HG02588 (cell line): ENCODE data around the gene TSC22D1.
"Not testable (repeated sequence)": the region's sequence is repeated elsewhere in the genome, so short reads cannot be mapped to it uniquely, and the experiment has no call there.

Source experiments
- ATAC-seq: cut with Tn5 transposase; IDR thresholded peaks from one replicate; pipeline ENCODE4 v1.9.1; 2021; ENCODE audit warnings: mild to moderate bottlenecking, moderate library complexity; ENCODE audit not compliant: unreplicated experiment

The TSC22D1 gene

DNA sequence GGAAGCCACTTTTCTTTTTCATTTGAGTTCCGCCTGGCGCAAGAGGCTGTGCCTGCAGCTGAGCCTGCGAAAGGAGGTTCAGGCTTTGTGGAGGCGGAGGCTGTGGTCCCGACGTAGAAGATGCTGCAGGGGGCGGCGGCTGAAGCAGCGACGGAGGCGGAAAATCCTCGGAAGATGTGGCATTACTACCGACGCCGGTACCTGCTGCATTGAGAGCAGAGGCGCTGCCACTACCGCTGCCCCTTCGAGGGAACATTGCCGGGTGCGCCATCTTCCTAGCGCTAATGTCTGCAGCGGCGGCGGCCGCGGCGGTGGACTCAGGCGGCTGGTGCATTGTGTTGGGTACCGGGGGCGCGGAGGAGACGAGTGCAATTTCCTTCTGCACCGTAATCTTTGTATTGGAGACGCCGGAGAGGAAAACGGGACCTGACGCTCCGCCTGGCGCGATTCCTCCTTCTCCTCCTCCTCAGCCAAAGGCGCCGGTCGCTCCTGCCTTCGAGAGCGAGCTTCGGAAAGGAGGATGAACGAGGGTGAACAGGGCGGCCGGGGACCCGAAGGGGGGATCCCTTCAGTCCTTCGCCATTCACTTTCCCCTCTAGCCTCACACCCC, at the start of gene TSC22D1:
TSS of gene TSC22D1 (minus strand) at position 590 of the 610 bp plus-strand sequence. CDS start at position 334, 256 bp downstream.
- ATAC-seq: no peak

DNA sequence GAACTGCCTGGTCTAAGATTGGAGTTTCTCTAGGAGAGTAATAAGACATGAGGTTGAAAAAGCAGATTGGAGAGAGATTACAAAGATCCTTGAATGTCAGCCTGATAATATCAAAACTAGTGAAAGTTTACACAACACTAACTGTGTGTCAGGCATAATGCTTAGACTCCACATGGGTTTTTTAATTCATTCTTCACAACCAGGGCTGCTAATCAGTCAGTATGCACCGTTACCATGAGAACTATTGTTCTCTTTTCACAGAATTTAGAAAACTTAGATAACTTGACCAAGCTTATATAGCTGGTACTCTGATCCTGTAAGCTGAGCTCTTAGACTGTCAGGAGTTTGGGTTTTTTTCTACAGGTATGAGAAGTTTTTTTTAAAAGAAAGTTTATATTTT, 46.6 kb upstream of the TSC22D1 start:
- no peak for ATAC-seq

DNA sequence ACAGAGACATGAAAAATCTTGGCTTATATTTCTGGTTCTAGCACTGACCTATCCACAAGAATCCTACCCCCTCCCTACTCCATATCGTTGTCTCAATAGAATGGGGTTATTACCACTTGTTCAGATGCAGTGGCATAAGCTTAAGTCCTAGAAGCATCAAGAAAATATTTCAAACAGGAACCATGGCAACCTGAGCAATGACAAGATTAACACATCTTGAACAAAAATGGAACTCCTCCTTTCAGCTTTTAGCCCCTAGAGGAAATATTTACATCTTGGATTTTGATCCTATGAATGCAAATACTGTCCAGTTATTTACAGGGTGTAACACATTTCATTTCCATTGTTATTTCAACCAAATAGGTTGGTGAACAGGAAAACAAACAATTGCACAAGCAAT, 46.1 kb upstream of the TSC22D1 start:
- ATAC-seq: no peak

DNA sequence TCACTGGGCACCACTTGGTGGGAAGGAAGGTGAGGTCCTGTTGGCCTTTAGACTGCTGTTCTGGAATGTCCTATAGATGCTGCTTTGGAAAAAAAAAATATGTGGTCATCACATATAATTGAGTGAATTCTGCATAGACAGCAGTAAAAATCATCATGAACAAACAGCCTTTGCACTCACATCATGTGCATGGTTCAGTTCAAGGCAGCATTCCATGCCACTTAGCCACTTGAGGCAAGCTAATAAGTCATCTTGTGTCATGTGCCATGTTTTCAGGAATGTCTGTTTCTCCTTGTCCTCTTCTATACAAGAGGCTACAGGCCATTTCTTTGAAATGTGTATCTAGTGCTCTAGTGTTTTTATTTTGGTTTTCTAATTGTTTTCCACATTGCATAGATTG, 43.9 kb upstream of the TSC22D1 start:
- ATAC-seq: no peak

DNA sequence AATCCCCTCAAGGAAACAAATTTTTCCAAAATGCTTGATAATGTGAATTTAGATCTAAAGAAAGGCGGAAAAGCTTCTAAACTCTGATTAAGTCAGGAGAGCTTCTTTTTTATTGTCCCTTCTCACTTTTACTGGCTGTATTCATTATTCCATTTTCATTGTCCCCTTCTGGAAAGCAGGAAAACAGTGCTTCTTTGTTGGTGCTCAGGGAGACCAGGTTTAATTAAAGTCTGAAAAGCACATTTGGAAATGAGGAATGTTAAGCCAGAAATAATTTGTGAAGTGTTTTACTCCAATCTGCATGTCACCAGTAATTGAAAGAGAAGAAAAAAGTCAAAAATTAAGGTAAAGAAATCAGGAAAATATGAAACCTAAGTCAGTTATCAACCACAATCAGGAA, 43.5 kb upstream of the TSC22D1 start:
- no peak for ATAC-seq

DNA sequence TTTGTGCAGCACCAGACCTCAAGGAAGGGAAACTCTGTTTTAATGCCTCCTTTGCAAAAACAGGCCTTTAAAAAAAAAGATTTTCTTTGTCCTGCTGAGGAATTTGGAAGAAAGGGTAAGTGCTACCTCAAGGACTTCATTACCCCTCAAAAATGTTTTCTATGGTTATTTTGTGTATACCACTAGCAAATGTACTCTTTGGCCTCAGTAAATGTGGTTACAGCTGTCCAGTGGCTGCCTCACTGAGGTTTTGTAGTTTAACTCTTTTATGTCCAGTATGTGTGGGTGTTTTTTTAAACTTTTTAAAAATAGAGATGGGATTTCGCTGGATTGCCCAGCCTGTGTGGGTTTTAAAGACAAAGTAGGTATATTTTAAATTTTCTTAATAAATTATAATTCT, 42.2 kb upstream of the TSC22D1 start:
- ATAC-seq: no peak

DNA sequence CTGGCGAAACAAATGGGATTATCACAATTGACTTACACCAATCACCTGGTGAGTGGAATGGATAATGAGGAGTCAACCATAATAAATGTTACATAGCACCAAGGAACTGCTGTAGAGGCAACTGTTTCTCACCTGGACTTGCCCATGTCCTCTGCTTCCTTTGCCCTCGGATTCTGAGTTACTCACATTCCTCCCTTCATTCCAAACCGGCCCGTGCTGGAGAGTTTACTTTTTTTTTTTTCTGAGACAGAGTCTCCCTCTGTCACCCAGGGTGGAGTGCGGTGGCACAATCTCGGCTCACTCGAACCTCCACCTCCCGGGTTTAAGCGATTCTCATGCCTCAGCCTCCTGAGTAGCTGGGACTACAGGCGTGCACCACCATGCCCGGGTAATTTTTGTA, 41.5 kb upstream of the TSC22D1 start:
- no peak for ATAC-seq

DNA sequence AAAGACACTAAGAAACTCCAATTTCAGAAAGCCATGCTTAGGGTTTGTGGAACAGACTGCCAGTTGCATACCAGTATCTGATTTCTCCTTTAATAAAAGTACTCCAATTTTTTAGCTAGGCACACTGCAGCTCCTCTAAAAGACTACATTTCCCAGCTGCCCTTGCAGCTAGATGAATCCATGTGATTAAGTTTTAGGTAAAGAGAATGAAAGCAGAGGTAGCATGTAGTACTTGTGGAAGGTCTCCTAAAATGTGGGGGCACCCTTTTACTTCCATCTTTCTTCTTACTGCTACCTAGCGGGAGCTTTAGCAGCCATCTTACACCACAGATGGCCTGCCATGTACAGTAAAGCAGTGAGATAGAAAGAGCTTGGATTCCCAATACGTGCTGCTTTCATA, 33.0 kb upstream of the TSC22D1 start:
- ATAC-seq: no peak

DNA sequence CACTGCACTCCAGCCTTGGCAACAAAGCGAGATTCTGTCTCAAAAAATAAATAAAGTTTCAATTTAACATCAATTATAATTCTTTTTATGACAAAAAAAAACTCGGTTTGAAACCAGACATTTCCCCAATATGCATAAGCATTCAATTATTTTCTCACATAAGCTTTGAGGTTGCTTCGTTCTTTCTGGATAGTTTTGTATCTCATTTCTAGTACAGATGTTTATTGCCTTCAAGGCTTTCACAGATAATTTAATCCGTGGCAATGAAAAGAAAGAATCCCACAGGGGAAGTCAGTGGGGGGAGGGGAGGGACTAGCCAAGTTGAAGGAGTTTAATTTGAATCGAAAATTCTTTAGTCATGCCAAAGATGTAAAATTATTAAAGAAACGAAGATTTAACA, 29.6 kb upstream of the TSC22D1 start:
- ATAC-seq: no peak

DNA sequence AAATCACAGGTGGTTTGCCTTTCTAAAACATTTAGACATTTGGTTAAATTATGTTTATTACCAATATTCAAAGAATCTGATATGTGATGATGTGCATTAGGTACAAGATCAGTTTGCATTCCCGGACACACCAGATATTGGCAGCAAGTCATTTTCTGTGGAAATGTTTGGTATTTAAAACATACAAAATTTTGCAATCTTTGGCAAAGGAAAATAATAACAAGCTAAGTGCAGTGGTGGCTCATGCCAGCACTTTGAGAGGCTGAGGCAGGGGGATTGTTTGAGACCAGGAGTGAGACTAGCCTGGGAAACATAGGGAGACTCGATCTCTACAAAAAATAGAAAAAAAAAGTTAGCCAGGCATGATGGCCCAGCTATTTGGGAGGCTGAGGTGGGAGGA, 29.1 kb upstream of the TSC22D1 start:
- ATAC-seq: no peak

DNA sequence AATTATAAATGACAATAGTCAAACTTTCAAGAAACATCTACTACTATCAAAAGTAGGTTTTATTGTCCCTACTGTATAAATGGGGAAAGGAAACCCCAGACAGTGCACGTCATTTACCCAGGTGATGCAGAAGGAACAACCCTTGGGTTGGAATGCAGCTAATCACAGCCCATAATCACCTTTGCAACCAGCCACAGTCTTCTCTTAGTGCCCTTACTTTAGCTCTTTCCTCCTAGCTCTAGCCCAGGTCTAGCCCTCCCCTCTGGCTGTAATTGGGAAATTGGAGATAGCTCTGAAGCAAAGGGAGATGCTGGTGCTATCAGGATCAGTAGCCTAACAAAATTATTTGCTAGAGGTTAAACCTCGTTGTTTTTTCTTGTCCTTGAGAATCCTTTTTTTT, 25.5 kb upstream of the TSC22D1 start:
- no peak for ATAC-seq

DNA sequence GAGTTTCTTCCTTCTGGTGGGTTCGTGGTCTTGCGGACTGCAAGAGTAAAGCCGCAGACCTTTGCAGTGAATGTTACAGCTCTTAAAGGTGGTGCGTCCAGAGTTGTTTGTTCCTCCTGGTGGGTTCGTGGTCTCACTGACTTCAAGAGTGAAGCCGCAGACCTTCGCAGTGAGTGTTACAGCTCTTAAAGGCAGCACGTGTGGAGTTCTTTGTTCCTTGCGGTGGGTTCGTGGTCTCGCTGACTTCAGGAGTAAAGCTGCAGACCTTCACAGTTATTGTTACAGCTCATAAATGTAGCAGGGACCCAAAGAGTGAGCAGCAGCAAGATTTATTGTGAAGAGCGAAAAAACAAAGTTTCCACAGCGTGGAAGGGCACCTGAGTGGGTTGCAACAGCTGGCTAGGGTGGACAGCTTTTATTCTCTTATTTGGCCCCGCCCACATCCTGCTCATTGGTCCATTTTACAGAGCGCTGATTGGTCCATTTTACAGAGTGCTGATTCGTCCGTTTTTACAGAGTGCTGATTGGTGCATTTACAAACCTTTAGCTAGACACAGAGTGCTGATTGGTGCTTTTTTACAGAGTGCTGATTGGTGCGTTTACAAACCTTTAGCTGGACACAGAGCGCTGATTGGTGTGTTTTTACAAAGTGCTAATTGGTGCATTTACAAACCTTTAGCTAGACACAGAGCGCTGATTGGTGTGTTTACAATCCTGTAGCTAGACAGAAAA, 17.9 kb upstream of the TSC22D1 start:
- ATAC-seq: not testable (repeated sequence)

DNA sequence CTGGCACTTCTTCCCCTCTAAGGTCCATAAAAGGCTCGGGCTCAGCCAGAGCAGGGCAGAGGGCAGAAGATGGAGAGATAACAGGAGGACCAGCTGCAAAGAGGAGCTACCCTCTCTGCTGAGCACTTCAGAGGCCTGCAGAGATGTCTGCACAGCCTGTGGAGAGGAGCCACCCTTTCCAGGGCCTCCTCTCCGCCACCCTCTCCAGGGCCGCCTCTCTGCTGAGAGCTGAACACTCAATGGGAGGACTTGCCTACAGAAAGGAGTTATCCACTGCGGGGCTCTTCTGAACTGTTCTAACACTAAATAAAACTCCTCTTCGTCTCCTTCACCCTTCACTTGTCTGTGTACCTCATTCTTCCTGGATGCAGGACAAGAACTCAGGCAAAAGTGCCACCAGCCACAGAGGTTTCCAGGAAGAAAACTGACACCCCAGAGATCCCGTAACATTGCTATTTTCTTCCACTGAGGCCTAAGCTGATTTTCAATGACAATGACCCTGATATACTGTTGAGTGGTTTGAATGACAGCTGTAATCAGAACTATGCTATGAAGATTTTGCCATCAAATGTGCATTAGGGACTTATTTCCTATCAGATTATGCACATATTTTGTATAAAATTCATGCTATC, 16.2 kb upstream of the TSC22D1 start:
- ATAC-seq: no peak

DNA sequence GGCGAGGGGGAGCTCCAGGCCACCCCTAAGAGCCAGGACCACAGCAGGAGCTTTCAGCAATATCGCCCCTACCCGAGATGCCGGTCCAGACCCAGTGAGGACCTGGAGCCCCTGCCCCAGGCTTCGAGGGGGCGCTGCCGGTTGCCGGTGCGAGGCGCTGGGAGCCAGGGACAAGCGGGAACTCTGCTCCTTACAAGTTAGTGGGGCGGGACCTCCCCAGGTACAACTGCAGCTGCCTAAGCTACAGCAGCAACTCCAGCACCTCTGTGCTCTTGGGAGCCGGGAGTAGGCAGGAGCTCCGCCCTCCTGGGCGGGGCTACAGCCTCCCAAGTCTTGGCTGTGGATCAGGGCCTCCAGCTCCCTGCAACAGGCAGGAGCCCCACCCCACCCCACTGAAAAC, 15.2 kb upstream of the TSC22D1 start:
- ATAC-seq: no peak

DNA sequence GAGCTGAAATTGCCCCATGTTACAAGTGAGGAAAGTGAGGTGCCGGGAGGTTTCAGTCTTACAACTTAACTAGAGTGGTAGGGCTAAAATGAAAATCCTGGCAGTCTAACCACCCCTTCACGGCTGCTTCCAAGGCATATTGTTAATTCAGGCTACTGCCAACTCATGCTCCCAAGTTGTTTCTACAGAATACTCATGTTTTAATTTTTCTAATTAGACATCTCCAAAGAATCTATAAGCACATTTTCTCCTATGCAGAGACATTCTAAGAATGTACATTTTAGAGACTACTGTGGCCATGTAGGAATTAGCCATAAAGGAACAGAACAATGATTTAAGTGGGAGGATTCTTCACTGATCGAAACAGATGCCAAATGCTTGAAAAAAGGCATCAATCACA, 7.0 kb upstream of the TSC22D1 start:
- ATAC-seq: no peak

DNA sequence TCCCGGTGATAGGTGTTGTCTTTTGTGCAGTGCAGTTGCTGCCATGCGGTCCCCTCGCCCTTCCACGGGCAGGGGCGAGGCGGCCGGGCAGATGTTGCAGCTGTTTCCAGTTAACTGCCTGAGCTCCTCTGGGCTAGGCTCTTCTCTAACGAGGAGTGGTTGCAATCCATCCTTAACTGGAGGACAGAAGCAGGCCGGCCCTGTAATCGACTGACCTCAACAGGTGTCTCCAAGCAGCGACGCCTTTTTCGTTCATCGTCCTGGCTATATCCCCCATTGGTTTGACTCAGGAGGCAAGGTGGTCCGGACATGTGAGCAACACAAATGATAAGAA, 1.9 kb upstream of the TSC22D1 start:
- no peak for ATAC-seq

DNA sequence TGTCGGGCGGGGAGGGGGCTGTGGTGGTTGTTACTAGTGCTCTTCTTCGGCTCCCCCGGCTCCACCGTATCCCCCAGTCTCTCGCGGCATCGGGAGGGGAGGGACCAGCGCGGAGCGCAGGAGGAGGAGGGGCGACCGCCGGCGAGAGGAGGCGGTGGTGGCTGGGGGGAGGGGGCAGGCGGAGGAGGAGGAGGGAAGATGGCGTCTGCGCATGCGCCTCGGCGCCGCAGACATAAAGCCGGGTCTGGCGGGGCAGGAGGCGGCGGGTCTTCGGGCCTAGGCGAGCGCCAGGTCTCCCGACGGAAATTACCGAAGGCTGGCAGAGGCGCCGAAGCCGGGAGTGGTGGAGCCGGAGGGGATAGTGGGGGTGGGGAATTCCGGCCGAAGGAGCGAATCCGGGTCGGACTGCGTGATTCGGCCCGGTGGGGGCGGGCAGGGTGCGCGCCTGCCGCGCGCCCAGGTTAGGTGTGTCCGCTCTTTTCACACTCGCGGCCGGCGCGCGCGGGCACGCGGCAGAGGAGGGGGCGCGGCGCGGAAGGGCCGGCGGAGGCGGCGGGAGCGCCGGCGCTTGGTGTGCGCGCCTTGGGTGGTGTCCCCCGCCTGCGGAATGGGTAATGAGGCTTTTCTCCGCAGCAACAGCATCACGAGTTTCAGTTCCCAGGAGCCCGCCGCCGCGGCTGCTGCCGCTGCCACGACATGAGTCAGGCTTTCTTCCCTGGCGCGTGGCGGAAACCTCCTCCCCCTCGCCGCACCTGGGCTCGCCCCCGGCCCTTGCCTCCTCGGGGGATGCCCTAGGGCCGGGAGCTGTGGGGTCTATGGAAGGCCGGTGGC, 1.3 kb upstream of the TSC22D1 start:
- ATAC-seq: peak; percentile 61

DNA sequence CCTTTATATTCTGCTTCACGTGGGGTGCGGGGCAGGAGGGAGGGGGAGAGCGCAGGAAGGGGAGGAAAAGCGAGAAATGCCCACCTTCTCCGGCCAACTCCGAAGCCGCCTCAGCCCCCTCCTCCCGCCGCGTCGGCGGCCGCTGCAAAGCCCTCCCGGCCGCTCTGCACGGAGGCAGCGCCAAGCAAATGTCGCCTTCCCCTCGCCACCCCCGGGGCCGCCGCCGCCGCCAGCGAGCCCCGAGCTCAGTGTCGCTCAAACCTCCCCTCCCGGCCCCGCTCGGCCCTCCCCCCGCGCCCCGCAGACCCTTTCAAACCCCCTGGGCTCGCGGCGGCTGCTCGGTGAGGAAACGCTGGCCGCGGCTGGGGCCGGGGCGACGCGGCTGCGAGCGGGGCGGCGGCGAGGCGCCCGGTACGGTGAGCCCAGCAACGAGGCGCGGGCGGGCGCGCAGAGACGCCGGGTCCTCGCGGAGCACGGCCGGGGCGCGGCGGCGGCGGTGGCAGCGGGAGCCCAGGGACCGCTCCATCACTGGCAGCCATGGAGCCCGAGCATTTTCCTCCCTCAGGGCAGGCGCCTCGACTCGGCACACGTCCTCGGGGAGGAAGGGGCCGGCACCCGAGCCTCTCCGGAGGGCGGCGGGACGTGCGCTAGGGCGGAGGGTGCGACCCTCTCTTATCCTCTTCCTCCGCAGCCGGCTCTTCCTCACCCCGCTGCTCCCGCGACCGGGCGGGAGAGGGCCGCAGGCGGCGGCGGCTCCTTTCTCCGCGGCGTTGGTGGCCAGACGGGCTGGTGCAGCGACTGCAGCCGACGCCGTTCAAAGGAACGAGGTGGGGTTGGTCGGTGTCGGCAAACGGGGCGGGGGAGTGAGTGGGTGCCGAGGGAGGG, 463 bp upstream of the TSC22D1 start:
- ATAC-seq: peak; percentile 17

DNA sequence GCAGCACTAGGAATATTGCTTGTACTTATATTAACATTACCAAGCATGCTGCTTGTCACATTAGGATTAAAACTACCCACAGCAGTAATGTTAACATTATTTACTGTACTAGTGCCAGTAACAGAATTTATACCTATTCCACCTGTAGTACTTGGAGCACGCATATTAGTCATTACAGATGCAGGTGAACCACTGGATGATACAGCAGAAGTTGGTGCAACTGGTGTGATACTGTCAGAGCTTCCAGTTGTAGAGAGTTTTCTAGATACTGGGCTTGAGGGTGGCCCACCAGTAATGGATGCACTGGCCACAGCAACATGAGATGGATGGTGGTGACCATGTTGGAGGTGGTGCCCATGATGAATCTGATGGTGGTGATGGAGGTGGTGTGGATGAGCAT, 1.1 kb downstream of the TSC22D1 start:
- ATAC-seq: no peak

DNA sequence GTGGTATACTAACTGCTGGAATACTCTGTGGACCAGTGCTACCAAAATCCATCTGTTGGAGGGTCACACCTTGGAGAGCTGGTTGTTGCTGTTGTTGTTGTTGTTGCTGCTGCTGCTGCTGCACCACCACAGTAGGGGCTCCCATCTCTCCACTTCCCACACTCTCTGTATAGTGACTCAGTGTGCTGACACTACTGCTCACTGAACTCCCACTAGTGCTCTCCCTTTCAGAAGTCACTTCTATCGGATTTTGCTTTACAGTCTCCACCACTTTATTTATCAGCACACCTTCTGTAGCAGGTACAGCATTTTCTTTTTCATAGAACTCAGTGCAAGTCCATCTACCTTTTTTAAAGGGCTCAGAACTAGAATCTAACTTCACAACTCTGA, 1.7 kb downstream of the TSC22D1 start:
- ATAC-seq: no peak
